Measurements from ENCODE around the gene ATXN10. TPM values are rescaled to one million over a fixed set of nuclear protein-coding genes. Genes with fewer than 3 reads are reported as not detected.

Gene ATXN10
- total RNA-seq, 4 donors from 2014 or later, result 110 to 145 (median 134) TPM

- intact Hi-C loops (cut with DNase I), result no loop called here
- no peak overlapping the region for H3K4me3 ChIP-seq (replicated peaks in 1 of 3)
- TF ChIP-seq POLR2A (IDR thresholded peaks at IDR 0.05), result no peak
- TF ChIP-seq CTCF (IDR thresholded peaks at IDR 0.05), result no peak
- H3K27me3 ChIP-seq, result no peaks in the 10 kb centered on the region
- H3K9me3 ChIP-seq, result no peaks in the 10 kb centered on the region
- WGBS, 2 donors, result 94 to 96% methylated on average over 3 of the region's 3 CpGs
- no peak for DNase-seq
- H3K4me1 ChIP-seq, result no peaks in the 10 kb centered on the region
- H3K27ac ChIP-seq, result no peak overlapping the region
- no peaks in the 10 kb centered on the region for H3K36me3 ChIP-seq
These were observed 106.3 kb downstream of the ATXN10 start for GRCh38 chr22:45777852-45778375.

GRCh38 chr22:45781459-45781858 lies 109.8 kb downstream of the ATXN10 start:
- 87 to 98% methylated on average over 3 of the region's 3 CpGs for WGBS, 2 donors

GRCh38 chr22:45781966-45782365 lies 110.3 kb downstream of the ATXN10 start:
- no peak for DNase-seq
- Histone ChIP-seq H3K9me3 (no peaks in the 10 kb centered on the region), H3K4me1 (peaks cover 10 to 15% of the 10 kb centered on the region in 2 donors), H3K4me3 (replicated peaks in 1 of 3) (no peak overlapping the region), H3K36me3 (no peaks in the 10 kb centered on the region), H3K27ac (no peak overlapping the region), H3K27me3 (no peaks in the 10 kb centered on the region)
- WGBS, 2 donors, result 91 to 93% methylated on average over 6 of the region's 6 CpGs
- intact Hi-C loops (cut with DNase I), result no loop called here
- TF ChIP-seq CTCF (IDR thresholded peaks at IDR 0.05) (no peak), POLR2A (IDR thresholded peaks at IDR 0.05) (no peak)

More at GRCh38 chr22:45781459-45781858, 109.8 kb downstream of the ATXN10 start:
- Histone ChIP-seq H3K4me1 (peaks cover 10 to 15% of the 10 kb centered on the region in 2 donors), H3K27me3 (no peaks in the 10 kb centered on the region), H3K27ac (no peak overlapping the region), H3K36me3 (no peaks in the 10 kb centered on the region), H3K4me3 (replicated peaks in 1 of 3) (no peak overlapping the region), H3K9me3 (no peaks in the 10 kb centered on the region)
- intact Hi-C loops (cut with DNase I), result no loop called here
- DNase-seq, result no peak
- no peak for TF ChIP-seq POLR2A (IDR thresholded peaks at IDR 0.05)
- TF ChIP-seq CTCF (IDR thresholded peaks at IDR 0.05), result no peak

- Histone ChIP-seq H3K27me3 (no peaks in the 10 kb centered on the region), H3K4me3 (replicated peaks in 1 of 3) (no peak overlapping the region), H3K27ac (no peak overlapping the region), H3K9me3 (no peaks in the 10 kb centered on the region), H3K36me3 (no peaks in the 10 kb centered on the region), H3K4me1 (peaks cover 10 to 15% of the 10 kb centered on the region in 2 donors)
- WGBS, 2 donors, result 89 to 92% methylated on average over 3 of the region's 3 CpGs
- no peak for DNase-seq
- TF ChIP-seq CTCF (IDR thresholded peaks at IDR 0.05) (no peak), POLR2A (IDR thresholded peaks at IDR 0.05) (no peak)
- intact Hi-C loops (cut with DNase I), result no loop called here
These were observed 111.4 kb downstream of the ATXN10 start for GRCh38 chr22:45783021-45783420.

- TF ChIP-seq CTCF (IDR thresholded peaks at IDR 0.05), result no peak
- no peak for TF ChIP-seq POLR2A (IDR thresholded peaks at IDR 0.05)
- 88 to 95% methylated on average over 6 of the region's 6 CpGs for WGBS, 2 donors
- intact Hi-C loops (cut with DNase I), result no loop called here
- no peak for DNase-seq
- Histone ChIP-seq H3K36me3 (no peaks in the 10 kb centered on the region), H3K4me3 (replicated peaks in 1 of 3) (no peak overlapping the region), H3K27ac (no peak overlapping the region), H3K4me1 (peaks cover 10 to 15% of the 10 kb centered on the region in 2 donors), H3K27me3 (no peaks in the 10 kb centered on the region), H3K9me3 (no peaks in the 10 kb centered on the region)
These were observed 112.1 kb downstream of the ATXN10 start for GRCh38 chr22:45783690-45784089.
